GM18520 (cell line): ENCODE results near the gene RNLS.

ENCODE experiments used
- ATAC-seq: cut with Tn5 transposase; IDR thresholded peaks from one replicate; pipeline ENCODE4 v1.9.1; 2021; ENCODE audit not compliant: unreplicated experiment

RNLS gene

DNA sequence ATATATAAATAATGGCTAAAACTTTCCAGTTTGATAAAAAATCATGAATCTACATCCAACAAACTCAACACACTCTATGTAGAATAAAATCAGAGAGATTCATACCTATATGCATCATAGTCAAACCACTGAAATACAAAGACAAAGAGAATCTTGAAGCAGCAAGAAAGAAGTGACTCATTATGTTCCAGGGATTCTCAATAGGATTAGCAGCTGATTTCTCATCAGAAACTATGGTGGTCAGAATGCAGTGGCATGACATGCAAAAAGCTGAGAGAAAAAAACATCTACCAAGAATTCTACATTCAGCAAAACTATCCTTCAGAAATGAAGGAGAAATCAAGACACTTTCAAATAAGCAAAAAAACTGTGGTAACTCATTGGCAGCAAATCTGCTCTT is 187.4 kb downstream of the RNLS start:
- no peak for ATAC-seq

GRCh38 chr10:88392222-88392621 is 190.9 kb downstream of the RNLS start:
- ATAC-seq: no peak

- no peak for ATAC-seq
Measured at GRCh38 chr10:88390041-88390440, 193.1 kb downstream of the RNLS start.

DNA sequence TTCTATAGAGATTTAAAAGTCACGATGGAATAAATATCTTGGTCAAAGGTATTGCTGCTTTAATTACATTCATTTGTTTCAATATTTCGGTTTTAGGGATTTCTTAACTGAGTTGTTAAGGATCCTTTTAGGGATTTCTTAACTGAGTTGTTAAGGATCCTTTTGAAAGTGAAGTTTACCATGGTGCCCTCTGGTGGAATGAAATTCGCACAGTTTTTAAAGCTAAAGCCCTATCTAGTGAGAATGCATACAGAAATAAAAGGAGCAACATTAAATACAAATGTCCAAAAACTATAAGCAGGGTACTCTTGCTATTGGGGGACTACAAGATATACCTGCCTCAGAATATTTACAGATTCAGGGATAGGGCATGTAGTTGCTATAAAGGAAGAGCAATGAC is 193.7 kb downstream of the RNLS start:
- no peak for ATAC-seq

- ATAC-seq: no peak
Measured at GRCh38 chr10:88388324-88388723, 194.8 kb downstream of the RNLS start.

- no peak for ATAC-seq
Measured at GRCh38 chr10:88386821-88387773, 196.0 kb downstream of the RNLS start.

GRCh38 chr10:88386204-88386788 is 196.8 kb downstream of the RNLS start:
- peak; percentile 27 for ATAC-seq

GRCh38 chr10:88385601-88386203 is 197.4 kb downstream of the RNLS start:
- peak; percentile 54 for ATAC-seq

DNA sequence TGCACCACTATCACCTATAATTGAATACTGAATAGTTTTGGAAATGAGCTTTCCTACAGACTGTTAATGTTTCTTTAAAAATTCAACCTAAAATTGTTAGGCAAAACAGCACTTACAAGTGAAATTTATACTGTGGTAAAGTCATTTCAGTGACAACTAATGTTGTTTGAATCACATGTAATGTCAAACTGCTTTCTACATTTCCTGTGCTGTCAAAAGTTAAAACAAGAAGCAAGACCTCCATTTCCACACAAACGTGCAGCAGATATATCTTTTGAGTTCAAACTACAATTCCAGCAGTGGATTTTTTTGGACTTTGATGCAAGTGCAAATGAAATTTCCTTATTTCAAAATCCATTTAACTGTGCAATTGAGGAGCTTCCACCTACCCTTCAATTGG is 199.8 kb downstream of the RNLS start:
- no peak for ATAC-seq

DNA sequence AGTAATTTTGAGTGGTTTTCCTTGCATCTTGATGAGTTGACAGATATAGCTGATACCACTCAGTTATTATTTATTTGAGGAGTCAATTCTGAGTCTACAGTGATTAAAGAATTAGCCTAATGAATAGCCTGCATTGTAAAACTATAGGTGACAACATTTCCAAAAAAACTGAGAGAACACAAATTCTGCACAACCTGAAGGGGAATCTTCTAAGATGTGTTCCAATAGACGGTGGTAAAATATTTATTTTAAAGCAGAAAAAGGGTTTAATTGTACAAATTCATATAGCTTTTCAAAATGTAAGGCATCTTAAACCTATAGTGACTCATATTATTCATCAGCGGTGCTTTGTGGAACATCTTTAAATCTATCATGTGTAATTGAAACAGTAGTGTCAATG is 200.4 kb downstream of the RNLS start:
- ATAC-seq: no peak

DNA sequence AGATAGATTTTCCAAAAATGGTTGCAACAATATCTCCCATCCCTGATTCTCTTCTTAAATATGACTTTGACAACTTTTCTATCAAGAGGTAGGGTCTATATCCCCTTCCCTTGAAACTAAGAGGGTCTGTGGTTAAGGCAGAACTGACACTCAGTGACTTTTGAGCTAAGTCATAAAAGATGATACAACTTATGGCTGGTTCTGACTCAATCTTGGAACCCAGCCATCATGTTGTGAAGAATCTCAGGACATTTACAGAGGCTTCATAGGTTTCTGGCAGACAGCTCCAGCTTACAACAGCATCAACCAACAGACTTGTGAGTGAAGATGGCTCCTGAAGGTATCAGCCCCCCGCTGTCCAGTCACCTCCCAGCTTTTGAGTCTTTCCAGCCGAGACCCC is 203.5 kb downstream of the RNLS start:
- no peak for ATAC-seq

DNA sequence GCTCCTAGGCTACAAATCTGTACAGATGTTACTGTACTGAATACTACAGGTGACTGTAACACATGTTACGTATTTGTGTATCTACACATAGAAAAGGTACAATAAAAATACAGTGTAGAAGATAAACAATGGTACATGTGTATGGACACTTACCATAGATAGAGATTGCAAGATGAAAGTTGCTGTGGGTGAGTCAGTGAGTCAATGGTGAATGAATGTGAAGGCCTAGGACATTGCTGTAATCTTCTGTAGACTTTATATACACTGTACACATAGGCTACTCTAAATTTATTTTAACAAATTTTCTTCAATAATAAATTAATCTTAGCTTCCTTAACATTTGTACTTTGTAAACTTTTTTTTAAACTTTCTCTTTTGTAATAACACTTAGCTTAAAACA is 205.6 kb downstream of the RNLS start:
- ATAC-seq: no peak

GRCh38 chr10:88374392-88375175 is 208.5 kb downstream of the RNLS start:
- ATAC-seq: no peak

- ATAC-seq: no peak
Measured at GRCh38 chr10:88372881-88373592, 210.1 kb downstream of the RNLS start.

GRCh38 chr10:88372051-88372715 is 210.9 kb downstream of the RNLS start:
- no peak for ATAC-seq

DNA sequence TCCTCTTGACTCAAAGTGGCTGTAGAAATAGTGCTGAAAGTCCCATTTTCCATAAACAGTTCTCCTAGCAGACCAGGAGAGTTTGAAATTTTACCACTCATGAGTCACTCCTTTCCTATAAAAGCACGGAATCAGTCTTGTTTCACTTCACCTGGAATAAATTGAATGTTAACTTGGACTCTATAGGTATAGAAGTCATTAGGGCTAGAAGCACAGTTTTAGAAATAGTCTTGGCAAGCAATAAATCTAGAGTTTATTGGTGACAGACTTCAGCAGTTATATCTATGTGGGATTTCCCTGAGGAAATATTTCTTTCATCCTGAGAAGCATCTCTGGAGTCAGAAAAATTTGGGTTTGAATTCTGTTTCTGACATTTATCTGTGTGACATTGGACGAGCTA is 212.4 kb downstream of the RNLS start:
- ATAC-seq: no peak

DNA sequence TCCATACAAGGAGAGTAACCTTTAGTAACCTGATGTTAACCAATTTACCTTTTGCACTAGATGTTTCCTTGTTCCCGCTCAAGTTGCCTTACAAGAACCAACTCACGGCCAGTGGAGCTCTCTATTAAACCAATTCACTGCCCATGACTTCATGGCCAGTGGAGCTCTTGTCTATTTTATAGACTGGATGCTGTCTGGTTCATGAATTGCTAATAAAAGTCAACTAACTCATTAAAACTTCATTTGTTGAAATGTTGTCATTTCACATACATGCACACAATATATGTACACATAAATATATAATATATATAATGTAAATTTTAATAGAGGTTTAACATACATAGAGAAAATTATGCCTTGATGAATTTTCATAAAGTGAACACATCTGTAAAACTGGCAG is 216.3 kb downstream of the RNLS start:
- ATAC-seq: no peak

DNA sequence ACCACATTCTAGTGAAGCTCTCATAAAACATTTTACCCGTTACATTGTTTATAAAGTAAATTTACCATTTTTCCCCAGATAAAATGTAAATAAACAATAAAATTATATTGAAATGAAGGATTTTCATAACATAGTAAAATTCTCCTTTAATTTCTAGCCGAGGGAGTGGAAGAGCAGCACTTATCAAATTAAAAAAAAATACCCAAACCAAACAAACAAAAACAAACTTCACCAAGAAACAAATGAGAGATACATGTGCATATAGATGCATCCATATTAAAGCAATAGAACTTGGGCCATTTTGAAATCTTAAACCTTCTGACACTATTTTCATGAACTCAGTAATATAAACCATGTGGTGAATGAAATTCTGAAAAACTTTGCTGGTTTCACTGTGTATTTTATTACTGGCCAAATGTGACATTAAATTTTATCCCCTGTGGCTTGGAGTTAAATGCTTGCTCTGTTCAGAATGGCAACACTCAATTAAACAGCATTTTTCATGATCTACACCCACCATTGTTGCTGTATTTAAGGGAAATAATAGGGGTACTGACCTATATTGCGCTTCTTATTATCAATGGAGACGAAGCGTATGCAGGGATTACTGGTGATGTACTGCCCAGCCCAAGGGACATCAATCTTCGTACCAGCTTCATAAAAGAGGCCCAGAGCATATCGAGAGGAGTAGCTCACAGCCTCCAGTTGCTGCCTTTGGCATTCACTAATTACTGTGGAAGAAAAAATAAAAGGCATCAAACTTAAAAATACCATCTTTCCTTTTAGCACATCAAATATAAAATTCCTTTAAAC is 220.9 kb downstream of the RNLS start:
- ATAC-seq: no peak

DNA sequence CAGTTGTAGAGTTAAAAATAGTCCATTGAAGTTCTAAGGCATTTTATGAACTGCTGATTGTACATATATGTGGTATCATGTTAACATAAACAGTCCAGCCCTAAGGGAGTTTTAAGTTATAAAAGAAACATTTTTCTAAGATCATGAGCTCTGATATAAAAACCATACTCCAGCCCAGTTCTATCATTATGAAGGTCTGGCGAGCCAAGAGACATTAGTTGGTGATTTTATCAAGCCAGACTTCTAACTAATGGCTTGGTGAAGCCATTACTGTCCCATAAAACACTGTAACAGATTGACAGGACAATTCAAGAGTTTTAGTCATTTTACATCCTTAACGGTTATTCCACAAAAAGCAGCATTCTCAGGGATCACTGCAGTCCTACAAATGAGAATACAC is 221.6 kb downstream of the RNLS start:
- ATAC-seq: no peak
